Breast epithelium (tissue), 4 donors: Measurements from ENCODE around the gene BACE2. TPM values are rescaled to one million over a fixed set of nuclear protein-coding genes. Genes with fewer than 3 reads are reported as not detected.
"Not testable (repeated sequence)": the region's sequence is repeated elsewhere in the genome, so short reads cannot be mapped to it uniquely, and the experiment has no call there.

Source experiments
- DNase-seq, 2 donors: peaks; one replicate each; pipeline ENCODE4 v3.0.0-alpha.2; 2019; ENCODE audit warnings: low spot score in 2 of 2
- H3K27ac ChIP-seq, 2 donors: fragments of 200-600 bp; sonication (generic) in 1 of 2; one replicate each; pipeline ENCODE4 v1.5.1; 2016 to 2019; ENCODE audit warnings: mild to moderate bottlenecking in 1 of 2
- H3K27me3 ChIP-seq, 2 donors: fragments of 200-600 bp; sonication (generic) in 1 of 2; one replicate each; pipeline versions ENCODE4 v1.5.1 to v1.6.0; 2017 to 2019; ENCODE audit warnings: control low read depth in 1 of 2, mild to moderate bottlenecking in 1 of 2
- H3K36me3 ChIP-seq: fragments of 200-600 bp; one replicate; pipeline ENCODE4 v1.5.1; 2019
- H3K4me1 ChIP-seq, 2 donors: fragments of 200-600 bp; sonication (generic); one replicate each; pipeline ENCODE4 v1.5.1; 2016 to 2019; ENCODE audit warnings: control low read depth in 1 of 2
- H3K4me3 ChIP-seq, 3 donors: fragments of 200-600 bp; sonication (generic); 1 replicate in 2 of 3; 2 replicates in 1 of 3; pipeline ENCODE4 v1.5.1; 2016 to 2019; ENCODE audit warnings: mild to moderate bottlenecking in 3 of 3, moderate library complexity in 2 of 3
- H3K9me3 ChIP-seq, 2 donors: fragments of 200-600 bp; sonication (generic) in 1 of 2; one replicate each; pipeline ENCODE4 v1.5.1; 2016 to 2019; ENCODE audit warnings: control low read depth in 1 of 2
- POLR2A ChIP-seq: fragments of 450-650 bp; IDR thresholded peaks from one replicate; pipeline ENCODE4 v1.6.1; 2016; ENCODE audit warnings: antibody characterized with exemption, mild to moderate bottlenecking, moderate library complexity
- POLR2AphosphoS5 ChIP-seq, 3 donors: sonication (generic); formaldehyde crosslinking; IDR thresholded peaks; one replicate each; pipeline ENCODE4 v1.6.1; 2017; ENCODE audit warnings: antibody characterized with exemption in 3 of 3
- intact Hi-C: fragments of 100-400 bp; cut with DNase I; formaldehyde crosslinking; loops from one replicate; pipeline ENCODE4 v1.15.1; 2023; ENCODE audit warnings: low total_unique reads
- total RNA-seq, 3 donors: library from RNA; depleted of rRNA; stranded (reverse); fragments of >200 nt; gene quantifications; one replicate each; pipeline ENCODE4 v1.1.0, GENCODE V29; 2016
- TF ChIP-seq, protein P1 (sequence below), 3 donors: fragments of 450-650 bp; IDR thresholded peaks; one replicate each; pipeline ENCODE4 v1.5.1; 2016 to 2017; ENCODE audit warnings: antibody characterized with exemption in 3 of 3, mild to moderate bottlenecking in 3 of 3, moderate library complexity in 3 of 3

Gene BACE2
- total RNA-seq, 3 donors from 2014 or later, result 26.9 to 94.4 (median 67.5) TPM

DNA sequence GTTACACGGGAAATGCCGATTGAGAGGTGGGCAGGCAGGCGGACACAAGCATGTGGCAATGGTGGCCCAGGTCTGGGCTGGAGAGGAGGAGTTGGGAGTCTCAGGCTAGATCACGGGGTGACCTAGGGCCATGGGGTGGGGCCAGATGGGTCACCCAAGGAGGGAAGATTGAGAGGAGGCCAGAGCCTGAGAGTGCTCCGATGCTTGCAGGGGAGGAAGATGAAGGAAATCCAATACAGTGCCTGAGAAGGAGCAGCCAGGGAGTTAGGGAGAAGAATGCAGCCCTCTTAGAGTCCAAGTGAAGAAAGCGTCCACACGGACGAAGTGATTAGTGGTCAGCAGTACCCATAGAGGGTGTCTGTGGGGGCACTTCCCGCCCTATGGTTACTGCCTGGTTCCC lies 87.2 kb downstream of the BACE2 start:
- Histone ChIP-seq H3K27ac (no peak overlapping the region), H3K4me3 (no peak overlapping the region), H3K36me3 (no peaks in the 10 kb centered on the region), H3K4me1 (no peaks in the 10 kb centered on the region), H3K27me3 (no peaks in the 10 kb centered on the region), H3K9me3 (no peaks in the 10 kb centered on the region)
- no peak for DNase-seq
- TF ChIP-seq POLR2A (no peak), POLR2AphosphoS5 (IDR thresholded peaks at IDR 0.05) (no peak)
- TF ChIP-seq, protein P1, sequence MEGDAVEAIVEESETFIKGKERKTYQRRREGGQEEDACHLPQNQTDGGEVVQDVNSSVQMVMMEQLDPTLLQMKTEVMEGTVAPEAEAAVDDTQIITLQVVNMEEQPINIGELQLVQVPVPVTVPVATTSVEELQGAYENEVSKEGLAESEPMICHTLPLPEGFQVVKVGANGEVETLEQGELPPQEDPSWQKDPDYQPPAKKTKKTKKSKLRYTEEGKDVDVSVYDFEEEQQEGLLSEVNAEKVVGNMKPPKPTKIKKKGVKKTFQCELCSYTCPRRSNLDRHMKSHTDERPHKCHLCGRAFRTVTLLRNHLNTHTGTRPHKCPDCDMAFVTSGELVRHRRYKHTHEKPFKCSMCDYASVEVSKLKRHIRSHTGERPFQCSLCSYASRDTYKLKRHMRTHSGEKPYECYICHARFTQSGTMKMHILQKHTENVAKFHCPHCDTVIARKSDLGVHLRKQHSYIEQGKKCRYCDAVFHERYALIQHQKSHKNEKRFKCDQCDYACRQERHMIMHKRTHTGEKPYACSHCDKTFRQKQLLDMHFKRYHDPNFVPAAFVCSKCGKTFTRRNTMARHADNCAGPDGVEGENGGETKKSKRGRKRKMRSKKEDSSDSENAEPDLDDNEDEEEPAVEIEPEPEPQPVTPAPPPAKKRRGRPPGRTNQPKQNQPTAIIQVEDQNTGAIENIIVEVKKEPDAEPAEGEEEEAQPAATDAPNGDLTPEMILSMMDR (IDR thresholded peaks at IDR 0.05), result no peak
- intact Hi-C loops, result no loop called here

DNA sequence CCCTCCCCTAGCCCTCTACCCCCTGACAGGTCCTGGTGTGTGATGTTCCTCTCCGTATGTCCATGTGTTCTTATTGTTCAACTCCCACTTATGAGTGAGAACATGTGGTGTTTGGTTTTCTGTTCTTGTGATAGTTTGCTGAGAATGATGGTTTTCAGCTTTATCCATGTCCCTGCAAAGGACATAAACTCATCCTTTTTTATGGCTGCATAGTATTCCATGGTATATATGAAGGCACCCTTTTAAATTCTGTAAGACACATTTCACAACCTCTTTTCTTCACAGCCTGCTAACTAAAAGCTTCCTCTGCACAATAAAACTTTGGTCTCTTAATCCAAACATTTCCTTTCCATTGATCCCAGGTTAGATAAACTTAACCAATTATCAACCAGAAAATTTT lies 88.3 kb downstream of the BACE2 start:
- H3K9me3 ChIP-seq, H3K4me3 ChIP-seq, intact Hi-C loops, H3K27me3 ChIP-seq, H3K27ac ChIP-seq, DNase-seq, H3K36me3 ChIP-seq, H3K4me1 ChIP-seq: not testable (repeated sequence)

DNA sequence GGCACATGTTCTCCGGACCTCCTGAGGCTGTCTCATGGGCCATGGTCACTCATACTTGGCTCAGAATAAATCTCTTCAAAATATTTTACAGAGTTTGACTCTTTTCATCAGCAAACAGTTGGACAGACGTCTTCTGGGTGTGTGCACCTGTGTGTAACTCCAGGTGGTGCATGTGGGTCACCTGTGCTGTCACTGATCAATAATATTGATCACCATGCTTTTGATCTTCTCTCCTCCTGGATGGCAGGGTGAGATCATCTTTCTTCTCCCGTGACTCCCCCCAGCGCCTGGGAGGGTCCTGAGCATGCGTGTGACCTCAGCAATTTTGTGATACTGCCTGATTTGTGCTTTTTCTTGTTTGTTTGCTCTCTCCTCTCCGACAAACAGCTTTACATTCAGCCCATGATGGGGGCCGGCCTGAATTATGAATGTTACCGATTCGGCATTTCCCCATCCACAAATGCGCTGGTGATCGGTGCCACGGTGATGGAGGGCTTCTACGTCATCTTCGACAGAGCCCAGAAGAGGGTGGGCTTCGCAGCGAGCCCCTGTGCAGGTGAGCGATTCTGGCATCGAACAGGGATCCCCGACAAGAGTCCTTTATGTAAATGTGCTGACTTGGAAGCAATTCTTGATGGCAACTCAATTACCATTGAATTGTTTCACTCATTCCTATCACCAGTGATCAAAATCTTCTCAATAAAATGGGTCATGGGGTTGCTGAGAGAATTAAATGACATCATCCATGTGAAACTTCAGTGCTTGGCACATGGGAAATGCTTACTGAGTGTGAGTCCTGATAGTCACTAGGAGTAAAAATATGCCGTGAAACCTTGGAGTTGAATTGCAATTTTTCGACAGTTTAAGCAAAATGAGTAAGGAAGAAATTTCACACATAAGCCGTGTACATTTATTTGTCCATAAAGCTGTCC lies 89.1 kb downstream of the BACE2 start:
- intact Hi-C loops, result no loop called here
- no peak overlapping the region for H3K4me3 ChIP-seq
- no peaks in the 10 kb centered on the region for H3K9me3 ChIP-seq
- no peaks in the 10 kb centered on the region for H3K27me3 ChIP-seq
- H3K36me3 ChIP-seq, result no peaks in the 10 kb centered on the region
- no peak overlapping the region for H3K27ac ChIP-seq
- TF ChIP-seq, protein P1 (IDR thresholded peaks at IDR 0.05), result no peak
- TF ChIP-seq POLR2A (no peak), POLR2AphosphoS5 (IDR thresholded peaks at IDR 0.05) (no peak)
- DNase-seq, result no peak
- H3K4me1 ChIP-seq, result no peaks in the 10 kb centered on the region

DNA sequence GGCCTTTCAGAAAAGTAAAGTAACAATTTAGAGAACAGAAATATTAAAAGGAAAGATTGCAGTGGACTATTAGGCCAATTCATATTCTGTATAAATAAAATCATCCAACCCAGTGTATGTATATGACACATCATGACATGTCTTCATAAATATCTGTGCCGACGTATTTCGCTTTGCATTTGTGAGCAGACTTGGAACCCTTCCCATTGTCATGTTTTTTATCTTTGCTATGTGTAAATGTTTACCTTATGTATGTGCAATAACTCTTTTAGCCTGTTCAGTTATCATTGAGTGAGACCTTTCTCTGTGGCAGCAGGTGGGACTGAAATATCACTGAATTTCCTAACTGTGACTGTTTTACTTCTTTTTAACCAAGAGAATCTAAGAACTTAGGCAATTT lies 90.7 kb downstream of the BACE2 start:
- no peak for DNase-seq
- no peak overlapping the region for H3K27ac ChIP-seq
- no peaks in the 10 kb centered on the region for H3K9me3 ChIP-seq
- H3K36me3 ChIP-seq, result no peaks in the 10 kb centered on the region
- intact Hi-C loops, result no loop called here
- TF ChIP-seq POLR2A, result no peak
- TF ChIP-seq, protein P1 (IDR thresholded peaks at IDR 0.05), result no peak
- TF ChIP-seq POLR2AphosphoS5 (IDR thresholded peaks at IDR 0.05), result no peak
- H3K4me3 ChIP-seq, result no peak overlapping the region
- no peaks in the 10 kb centered on the region for H3K27me3 ChIP-seq
- H3K4me1 ChIP-seq, result no peaks in the 10 kb centered on the region

DNA sequence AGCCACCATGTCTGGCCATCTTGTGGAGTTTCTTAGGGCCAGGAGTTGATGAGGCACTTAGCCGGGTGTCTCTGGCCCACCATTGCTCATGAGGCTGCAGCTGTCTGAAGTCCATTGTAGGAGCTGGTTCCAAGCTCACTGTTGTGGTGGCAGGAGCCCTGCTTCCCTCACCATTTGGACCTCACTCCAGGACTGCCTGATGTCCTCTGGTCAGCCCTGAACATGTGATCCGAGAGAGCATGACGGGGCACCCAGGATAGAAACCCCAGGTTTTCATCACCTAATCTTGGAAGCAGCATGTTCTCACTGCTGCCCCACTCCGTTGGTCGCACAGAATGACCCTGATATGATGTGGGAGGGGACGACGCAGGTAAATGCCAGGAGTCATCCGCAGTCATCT lies 92.5 kb downstream of the BACE2 start:
- Histone ChIP-seq H3K4me1 (no peaks in the 10 kb centered on the region), H3K4me3 (no peak overlapping the region), H3K36me3 (no peaks in the 10 kb centered on the region), H3K27me3 (no peaks in the 10 kb centered on the region), H3K27ac (no peak overlapping the region), H3K9me3 (no peaks in the 10 kb centered on the region)
- TF ChIP-seq, protein P1 (IDR thresholded peaks at IDR 0.05), result no peak
- TF ChIP-seq POLR2A (no peak), POLR2AphosphoS5 (IDR thresholded peaks at IDR 0.05) (no peak)
- intact Hi-C loops, result no loop called here
- no peak for DNase-seq
